Neural crest cell (in vitro differentiated cells): ENCODE measurements around the gene POLR2E. TPM values are rescaled to one million over a fixed set of nuclear protein-coding genes. Genes with fewer than 3 reads are reported as not detected.

Experiments
- DNase-seq: peaks from one replicate; pipeline ENCODE4 v3.0.0; 2021; ENCODE audit warnings: low read depth, mixed read lengths, low spot score
- H3K27ac Mint-ChIP-seq: one replicate; pipeline ENCODE4 v1.8.0; 2021; ENCODE audit warnings: mild to moderate bottlenecking, mixed read lengths; ENCODE audit not compliant: unreplicated experiment
- H3K27me3 Mint-ChIP-seq: 2 replicates; pipeline ENCODE4 v1.8.0; 2021; ENCODE audit warnings: low read depth, mild to moderate bottlenecking, mixed read lengths
- H3K36me3 Mint-ChIP-seq: 2 replicates; pipeline ENCODE4 v1.8.0; 2021; ENCODE audit warnings: low read depth, mild to moderate bottlenecking, mixed read lengths
- H3K4me1 Mint-ChIP-seq: 2 replicates; pipeline ENCODE4 v1.8.0; 2021; ENCODE audit warnings: mixed read lengths
- H3K4me3 Mint-ChIP-seq: one replicate; pipeline ENCODE4 v1.8.0; 2021; ENCODE audit warnings: mild to moderate bottlenecking, mixed read lengths
- H3K9me3 Mint-ChIP-seq: 2 replicates; pipeline ENCODE4 v1.8.0; 2021; ENCODE audit warnings: mixed read lengths
- total RNA-seq: library from RNA; stranded (reverse); gene quantifications from 2 replicates; pipeline ENCODE4 v1.2.1, GENCODE V29; 2021
- TF ChIP-seq, protein P1 (sequence below): fragments of 200-600 bp; sonication (generic); conservative IDR thresholded peaks from 2 replicates; pipeline ENCODE4 v1.5.0; 2021; ENCODE audit warnings: antibody characterized with exemption, mild to moderate bottlenecking

Gene POLR2E
- total RNA-seq, 1 donor from 2014 or later: 256 TPM

DNA sequence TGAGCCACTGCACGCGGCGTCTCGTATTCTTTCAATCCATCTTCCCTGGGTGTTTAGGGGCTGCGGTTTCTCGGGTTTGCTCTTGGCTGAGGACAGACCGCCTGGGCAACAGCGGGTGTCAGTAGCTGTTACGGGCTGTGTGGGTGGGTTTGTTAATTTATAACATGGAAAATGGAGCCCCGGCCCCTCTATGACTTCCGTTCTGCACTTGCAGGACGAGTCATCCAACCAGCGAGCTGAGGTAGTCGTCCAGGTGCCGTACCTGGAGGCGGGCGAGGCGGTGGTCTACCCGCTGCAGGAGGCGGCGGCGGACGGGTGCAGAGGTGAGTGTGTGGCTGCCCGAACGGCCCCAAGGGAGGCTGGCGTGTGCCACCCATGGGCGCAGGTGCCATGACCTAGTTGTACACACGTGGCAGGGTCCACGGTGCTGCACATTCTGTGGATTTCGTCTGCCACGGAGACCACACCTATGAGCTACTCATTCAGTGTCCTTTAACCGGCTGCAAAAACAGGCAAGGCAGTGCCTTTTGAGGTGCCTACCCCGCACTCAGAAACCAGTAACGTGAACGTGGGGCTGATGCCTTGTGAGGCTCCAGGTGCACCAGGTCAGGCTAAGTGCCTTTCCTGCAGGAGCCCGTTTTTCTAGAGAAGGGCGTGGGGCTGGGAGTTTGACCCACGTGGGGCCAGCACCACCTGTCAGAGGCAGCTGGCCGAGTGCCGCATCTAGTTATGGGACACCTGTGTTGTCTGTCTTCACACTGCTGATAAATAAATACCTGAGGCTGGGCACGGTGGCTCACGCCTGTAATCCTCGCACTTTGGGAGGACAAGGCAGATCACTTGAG lies 10.9 kb downstream of the POLR2E start:
- Mint-ChIP-seq H3K4me1 (peaks cover 3% of the 10 kb centered on the region), H3K27me3 (peaks cover 9% of the 10 kb centered on the region), H3K27ac (no peak overlapping the region), H3K4me3 (peak overlapping the region; percentile 66), H3K36me3 (peaks cover 3% of the 10 kb centered on the region), H3K9me3 (no peaks in the 10 kb centered on the region)
- TF ChIP-seq, protein P1, sequence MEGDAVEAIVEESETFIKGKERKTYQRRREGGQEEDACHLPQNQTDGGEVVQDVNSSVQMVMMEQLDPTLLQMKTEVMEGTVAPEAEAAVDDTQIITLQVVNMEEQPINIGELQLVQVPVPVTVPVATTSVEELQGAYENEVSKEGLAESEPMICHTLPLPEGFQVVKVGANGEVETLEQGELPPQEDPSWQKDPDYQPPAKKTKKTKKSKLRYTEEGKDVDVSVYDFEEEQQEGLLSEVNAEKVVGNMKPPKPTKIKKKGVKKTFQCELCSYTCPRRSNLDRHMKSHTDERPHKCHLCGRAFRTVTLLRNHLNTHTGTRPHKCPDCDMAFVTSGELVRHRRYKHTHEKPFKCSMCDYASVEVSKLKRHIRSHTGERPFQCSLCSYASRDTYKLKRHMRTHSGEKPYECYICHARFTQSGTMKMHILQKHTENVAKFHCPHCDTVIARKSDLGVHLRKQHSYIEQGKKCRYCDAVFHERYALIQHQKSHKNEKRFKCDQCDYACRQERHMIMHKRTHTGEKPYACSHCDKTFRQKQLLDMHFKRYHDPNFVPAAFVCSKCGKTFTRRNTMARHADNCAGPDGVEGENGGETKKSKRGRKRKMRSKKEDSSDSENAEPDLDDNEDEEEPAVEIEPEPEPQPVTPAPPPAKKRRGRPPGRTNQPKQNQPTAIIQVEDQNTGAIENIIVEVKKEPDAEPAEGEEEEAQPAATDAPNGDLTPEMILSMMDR: no peak
- no peak for DNase-seq

DNA sequence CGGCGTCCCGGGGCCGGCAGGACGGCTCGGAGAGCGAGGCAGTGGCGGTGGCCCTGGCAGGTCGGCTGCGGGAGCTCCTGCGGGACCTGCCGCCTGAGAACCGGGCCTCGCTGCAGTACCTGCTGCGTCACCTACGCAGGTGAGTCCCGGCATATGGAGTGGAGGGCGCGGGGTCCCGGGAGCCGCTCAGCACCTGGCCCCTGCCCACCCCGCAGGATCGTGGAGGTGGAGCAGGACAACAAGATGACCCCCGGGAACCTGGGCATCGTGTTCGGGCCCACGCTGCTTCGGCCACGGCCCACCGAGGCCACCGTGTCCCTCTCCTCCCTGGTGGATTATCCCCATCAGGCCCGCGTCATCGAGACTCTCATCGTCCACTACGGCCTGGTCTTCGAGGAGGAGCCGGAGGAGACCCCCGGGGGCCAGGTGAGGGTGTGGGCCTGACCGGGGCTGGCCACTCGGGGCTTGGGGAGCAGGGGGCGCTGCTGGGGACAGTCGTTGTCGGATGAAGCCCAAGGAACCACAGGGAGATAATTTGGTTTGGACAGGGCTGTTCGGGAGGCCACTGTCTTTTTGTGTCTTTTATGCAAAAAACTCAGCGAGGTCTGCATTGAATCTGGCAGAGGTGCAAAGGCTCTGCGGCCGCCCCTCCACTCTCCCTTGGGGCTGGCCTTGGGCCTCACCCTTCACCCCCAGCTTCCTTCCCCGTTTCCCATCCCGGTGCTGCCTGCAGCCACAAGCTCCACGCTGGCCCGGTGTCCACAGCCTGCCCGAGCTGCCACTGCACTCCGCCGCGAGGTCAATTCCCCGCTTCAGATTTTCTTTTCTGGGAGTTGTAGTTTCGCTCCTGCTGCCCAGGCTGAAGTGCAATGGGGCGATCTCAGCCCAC lies 12.0 kb downstream of the POLR2E start:
- Mint-ChIP-seq H3K27me3 (peaks cover 9% of the 10 kb centered on the region), H3K36me3 (peaks cover 3% of the 10 kb centered on the region), H3K4me3 (peak overlapping the region; percentile 66), H3K9me3 (no peaks in the 10 kb centered on the region), H3K27ac (no peak overlapping the region), H3K4me1 (peaks cover 3% of the 10 kb centered on the region)
- DNase-seq: no peak
- TF ChIP-seq, protein P1: no peak

- Mint-ChIP-seq H3K27ac (no peak overlapping the region), H3K27me3 (peaks cover 9% of the 10 kb centered on the region), H3K9me3 (no peaks in the 10 kb centered on the region), H3K4me1 (peaks cover 3% of the 10 kb centered on the region), H3K4me3 (peak overlapping the region; percentile 81), H3K36me3 (no peaks in the 10 kb centered on the region)
- DNase-seq: peak; percentile 68
- TF ChIP-seq, protein P1: no peak
These were observed 12.8 kb downstream of the POLR2E start for GRCh38 chr19:1082165-1082927.

DNA sequence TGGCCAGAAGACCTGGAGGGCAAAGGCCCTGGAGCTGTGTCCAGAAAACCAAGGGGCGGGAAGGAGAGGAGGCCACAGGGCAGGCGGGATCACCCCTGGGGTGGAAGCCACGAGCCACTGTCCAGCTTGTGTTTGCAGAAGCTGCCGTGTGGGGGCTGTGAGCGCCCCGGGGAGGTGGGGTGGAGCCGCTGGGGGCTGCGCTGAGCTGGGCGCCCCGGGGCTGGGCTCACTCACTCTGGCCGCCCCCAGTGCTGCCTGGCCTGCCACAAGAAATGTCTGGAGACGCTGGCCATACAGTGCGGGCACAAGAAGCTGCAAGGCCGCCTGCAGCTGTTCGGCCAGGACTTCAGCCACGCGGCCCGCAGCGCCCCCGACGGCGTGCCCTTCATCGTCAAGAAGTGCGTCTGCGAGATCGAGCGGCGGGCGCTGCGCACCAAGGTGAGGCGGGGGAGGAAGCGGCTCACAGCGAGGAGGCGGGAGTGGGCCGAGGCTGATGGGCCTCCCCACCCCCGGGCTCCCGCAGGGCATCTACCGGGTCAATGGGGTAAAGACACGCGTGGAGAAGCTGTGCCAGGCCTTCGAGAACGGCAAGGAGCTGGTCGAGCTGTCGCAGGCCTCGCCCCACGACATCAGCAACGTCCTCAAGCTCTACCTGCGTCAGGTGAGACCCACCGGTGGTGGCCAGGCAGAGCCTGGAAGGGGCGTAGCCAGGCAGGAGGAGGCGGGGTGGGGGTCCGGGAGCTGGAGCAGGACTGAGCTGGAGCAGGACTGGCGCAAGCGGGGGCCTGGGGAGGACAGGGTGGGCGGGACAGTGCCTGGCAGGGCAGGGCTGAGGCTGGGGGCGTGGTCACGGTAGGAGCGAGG lies 13.6 kb downstream of the POLR2E start:
- Mint-ChIP-seq H3K4me1 (peaks cover 3% of the 10 kb centered on the region), H3K4me3 (no peak overlapping the region), H3K27ac (no peak overlapping the region), H3K36me3 (no peaks in the 10 kb centered on the region), H3K9me3 (no peaks in the 10 kb centered on the region), H3K27me3 (peaks cover 9% of the 10 kb centered on the region)
- DNase-seq: no peak
- TF ChIP-seq, protein P1: peak; percentile 22
